Neural crest cell (in vitro differentiated cells): ENCODE measurements around the gene NEURL4. TPM values are rescaled to one million over a fixed set of nuclear protein-coding genes. Genes with fewer than 3 reads are reported as not detected.

Experiments used
- DNase-seq: peaks from one replicate; pipeline ENCODE4 v3.0.0; 2021; ENCODE audit warnings: low read depth, mixed read lengths, low spot score
- H3K27ac Mint-ChIP-seq: one replicate; pipeline ENCODE4 v1.8.0; 2021; ENCODE audit warnings: mild to moderate bottlenecking, mixed read lengths; ENCODE audit not compliant: unreplicated experiment
- H3K27me3 Mint-ChIP-seq: 2 replicates; pipeline ENCODE4 v1.8.0; 2021; ENCODE audit warnings: low read depth, mild to moderate bottlenecking, mixed read lengths
- H3K36me3 Mint-ChIP-seq: 2 replicates; pipeline ENCODE4 v1.8.0; 2021; ENCODE audit warnings: low read depth, mild to moderate bottlenecking, mixed read lengths
- H3K4me1 Mint-ChIP-seq: 2 replicates; pipeline ENCODE4 v1.8.0; 2021; ENCODE audit warnings: mixed read lengths
- H3K4me3 Mint-ChIP-seq: one replicate; pipeline ENCODE4 v1.8.0; 2021; ENCODE audit warnings: mild to moderate bottlenecking, mixed read lengths
- H3K9me3 Mint-ChIP-seq: 2 replicates; pipeline ENCODE4 v1.8.0; 2021; ENCODE audit warnings: mixed read lengths
- CTCF ChIP-seq: fragments of 200-600 bp; sonication (generic); conservative IDR thresholded peaks from 2 replicates; pipeline ENCODE4 v1.5.0; 2021; ENCODE audit warnings: antibody characterized with exemption, mild to moderate bottlenecking
- total RNA-seq: library from RNA; stranded (reverse); gene quantifications from 2 replicates; pipeline ENCODE4 v1.2.1, GENCODE V29; 2021

NEURL4 gene
- total RNA-seq, 1 donor from 2014 or later: 69.5 TPM

GRCh38 chr17:7285679-7286078, 43.5 kb downstream of the NEURL4 start:
- Mint-ChIP-seq H3K4me1 (peaks cover 13% of the 10 kb centered on the region), H3K36me3 (no peaks in the 10 kb centered on the region), H3K9me3 (no peaks in the 10 kb centered on the region), H3K4me3 (no peak overlapping the region), H3K27ac (no peak overlapping the region), H3K27me3 (peaks cover 20% of the 10 kb centered on the region)
- no peak for DNase-seq
- TF ChIP-seq CTCF: no peak

- no peak for DNase-seq
- no peaks in the 10 kb centered on the region for H3K9me3 Mint-ChIP-seq
- H3K4me3 Mint-ChIP-seq: peak overlapping the region; percentile 44
- H3K36me3 Mint-ChIP-seq: no peaks in the 10 kb centered on the region
- peaks cover 20% of the 10 kb centered on the region for H3K27me3 Mint-ChIP-seq
- H3K27ac Mint-ChIP-seq: no peak overlapping the region
- H3K4me1 Mint-ChIP-seq: peaks cover 20% of the 10 kb centered on the region
- TF ChIP-seq CTCF: no peak
Observed at GRCh38 chr17:7284911-7285310, 44.2 kb downstream of the NEURL4 start.

GRCh38 chr17:7283471-7284216, 45.5 kb downstream of the NEURL4 start:
- no peak overlapping the region for H3K27ac Mint-ChIP-seq
- peaks cover 28% of the 10 kb centered on the region for H3K27me3 Mint-ChIP-seq
- H3K9me3 Mint-ChIP-seq: no peaks in the 10 kb centered on the region
- peak overlapping the region; percentile 66 for H3K4me3 Mint-ChIP-seq
- no peak for DNase-seq
- no peak for TF ChIP-seq CTCF
- H3K4me1 Mint-ChIP-seq: peaks cover 21% of the 10 kb centered on the region
- H3K36me3 Mint-ChIP-seq: no peaks in the 10 kb centered on the region

GRCh38 chr17:7282752-7283321, 46.3 kb downstream of the NEURL4 start:
- peaks cover 21% of the 10 kb centered on the region for H3K4me1 Mint-ChIP-seq
- peaks cover 28% of the 10 kb centered on the region for H3K27me3 Mint-ChIP-seq
- no peaks in the 10 kb centered on the region for H3K36me3 Mint-ChIP-seq
- no peak for DNase-seq
- H3K27ac Mint-ChIP-seq: no peak overlapping the region
- no peak for TF ChIP-seq CTCF
- peak overlapping the region; percentile 66 for H3K4me3 Mint-ChIP-seq
- H3K9me3 Mint-ChIP-seq: no peaks in the 10 kb centered on the region

GRCh38 chr17:7281953-7282751, 47.0 kb downstream of the NEURL4 start:
- peak; percentile 22 for DNase-seq
- no peaks in the 10 kb centered on the region for H3K36me3 Mint-ChIP-seq
- no peaks in the 10 kb centered on the region for H3K9me3 Mint-ChIP-seq
- peaks cover 29% of the 10 kb centered on the region for H3K27me3 Mint-ChIP-seq
- H3K27ac Mint-ChIP-seq: no peak overlapping the region
- H3K4me1 Mint-ChIP-seq: peaks cover 21% of the 10 kb centered on the region
- TF ChIP-seq CTCF: no peak
- peak overlapping the region; percentile 90 for H3K4me3 Mint-ChIP-seq
